ACHN (cell line): ENCODE data around the gene CFAP52.
A peak's percentile ranks its signal among the peaks of the same experiment; 100 is the strongest.
"Not testable (repeated sequence)": the region's sequence is repeated elsewhere in the genome, so short reads cannot be mapped to it uniquely, and the experiment has no call there.

Experiments used
- DNase-seq: peaks from one replicate; pipeline ENCODE4 v3.0.0-alpha.2; 2015
- in situ Hi-C: cut with HindIII; loops from 2 replicates; pipeline ENCODE4 v1.10.0; 2017; ENCODE audit warnings: low sequenced_read_pairs, low pct_ligation_motif_present, low pct_unique_long_range_greater_than_20kb

The CFAP52 gene

GRCh38 chr17:9635340-9635739 lies 58.9 kb downstream of the CFAP52 start:
- in situ Hi-C loops, result no loop called here
- no peak for DNase-seq

GRCh38 chr17:9636501-9636900 lies 60.1 kb downstream of the CFAP52 start:
- DNase-seq, result no peak
- in situ Hi-C loops, result no loop called here

GRCh38 chr17:9640388-9640787 lies 63.9 kb downstream of the CFAP52 start:
- in situ Hi-C loops, DNase-seq: not testable (repeated sequence)

GRCh38 chr17:9643611-9644010 lies 67.2 kb downstream of the CFAP52 start:
- no peak for DNase-seq
- in situ Hi-C loops, result no loop called here

GRCh38 chr17:9644910-9645751 lies 68.7 kb downstream of the CFAP52 start, which contains the start of gene USP43:
USP43 (plus strand) TSS chr17:9645517; CDS start chr17:9645633, 116 bp downstream.
- in situ Hi-C loops, result no loop called here
- DNase-seq, result peak; percentile 73

- DNase-seq, result peak; percentile 76
- in situ Hi-C loops, result no loop called here
Observed at GRCh38 chr17:9645851-9646545, 69.6 kb downstream of the CFAP52 start.

- DNase-seq, result peak; percentile 9
Observed at GRCh38 chr17:9646546-9646885, 70.1 kb downstream of the CFAP52 start.

GRCh38 chr17:9647014-9647413 lies 70.6 kb downstream of the CFAP52 start:
- DNase-seq, result no peak

More at GRCh38 chr17:9646546-9646885, 70.1 kb downstream of the CFAP52 start:
- in situ Hi-C loops, result no loop called here

GRCh38 chr17:9648521-9649110 lies 72.2 kb downstream of the CFAP52 start:
- in situ Hi-C loops, result no loop called here
- peak; percentile 64 for DNase-seq

More at GRCh38 chr17:9647014-9647413, 70.6 kb downstream of the CFAP52 start:
- in situ Hi-C loops, result no loop called here

GRCh38 chr17:9658593-9659211 lies 82.3 kb downstream of the CFAP52 start:
- in situ Hi-C loops, result no loop called here
- DNase-seq, result no peak

- no peak for DNase-seq
- in situ Hi-C loops, result no loop called here
Observed at GRCh38 chr17:9661027-9661426, 84.6 kb downstream of the CFAP52 start.

GRCh38 chr17:9663511-9663910 lies 87.1 kb downstream of the CFAP52 start:
- DNase-seq, in situ Hi-C loops: not testable (repeated sequence)

- in situ Hi-C loops, result no loop called here
- DNase-seq, result no peak
Observed at GRCh38 chr17:9666461-9667050, 90.1 kb downstream of the CFAP52 start.

GRCh38 chr17:9668517-9668916 lies 92.1 kb downstream of the CFAP52 start:
- peak; percentile 82 for DNase-seq
- in situ Hi-C loops, result no loop called here

GRCh38 chr17:9669551-9670008 lies 93.1 kb downstream of the CFAP52 start:
- in situ Hi-C loops, result no loop called here
- no peak for DNase-seq

- in situ Hi-C loops, result no loop called here
- DNase-seq, result no peak
Observed at GRCh38 chr17:9670596-9670995, 94.2 kb downstream of the CFAP52 start.

GRCh38 chr17:9671559-9671958 lies 95.1 kb downstream of the CFAP52 start:
- DNase-seq, result no peak
- in situ Hi-C loops, result no loop called here

GRCh38 chr17:9672266-9672665 lies 95.8 kb downstream of the CFAP52 start:
- no peak for DNase-seq

More at GRCh38 chr17:9672266-9672665, 95.8 kb downstream of the CFAP52 start:
- in situ Hi-C loops, result no loop called here
